HepG2 (cell line): ENCODE measurements around the gene SP8. TPM values are rescaled to one million over a fixed set of nuclear protein-coding genes. Genes with fewer than 3 reads are reported as not detected.

Source experiments
- ATAC-seq: fragments of 200-7000 bp; cut with Tn5 transposase; 3 replicates; pipeline ENCODE4 v1.9.1; 2020; ENCODE audit warnings: mild to moderate bottlenecking, moderate library complexity
- BruUV-seq: library from RNA; stranded (reverse); fragments of 400-500 nt; replicated peaks from 2 replicates; lab custom pipeline; 2021; lab: Mats Ljungman, UMichigan
- CTCF ChIA-PET: fragments of 300-600 bp; formaldehyde crosslinking; extraction: SDS; loops from one replicate; lab custom pipeline; 2021; ENCODE audit warnings: low total read pairs, inconsistent platforms, low intra/inter-chr PET ratio; lab: Yijun Ruan, JAX
- POLR2A ChIA-PET: fragments of 350-600 bp; sonication (Branson Sonifier 250); formaldehyde crosslinking; loops from one replicate; lab custom pipeline; 2020; ENCODE audit warnings: antibody characterized with exemption, inconsistent platforms; lab: Yijun Ruan, JAX
- DNase-seq: peaks from one replicate; pipeline ENCODE4 v3.0.0-alpha.2; 2015; ENCODE audit warnings: low spot score
- FAIRE-seq: peaks from 3 replicates; lab custom pipeline; 2011; peaks lifted over from hg19 to GRCh38; lab: Jason Lieb, UNC
- H2AFZ ChIP-seq: one replicate; pipeline ENCODE4 v1.6.1; 2011; ENCODE audit warnings: low read length, inconsistent platforms
- H3K27ac ChIP-seq: fragments of 300-600 bp; 3 replicates; pipeline ENCODE4 v1.8.0; 2011; ENCODE audit warnings: mixed run types, mild to moderate bottlenecking, mixed read lengths, low read length, inconsistent platforms; ENCODE audit not compliant: insufficient read depth; ENCODE audit errors: extremely low read length
- H3K27me3 ChIP-seq, 2 experiments: fragments of 200-600 bp in 1 of 2; 2 replicates in 1 of 2; 3 replicates in 1 of 2; pipeline versions ENCODE4 v1.6.0 to v1.8.0; 2011; ENCODE audit warnings: low read length in 2 of 2, mild to moderate bottlenecking in 2 of 2, moderate library complexity in 2 of 2, inconsistent platforms in 1 of 2; ENCODE audit not compliant: insufficient read depth in 2 of 2, control insufficient read depth in 1 of 2
- H3K36me3 ChIP-seq, 2 experiments: fragments of 200-600 bp in 1 of 2; replicated peaks in 1 of 2; 2 replicates in 1 of 2; 3 replicates in 1 of 2; pipeline versions ENCODE4 v1.5.1 to v1.8.0; 2011; ENCODE audit warnings: low read length in 2 of 2, inconsistent platforms in 1 of 2; ENCODE audit not compliant: insufficient read depth in 2 of 2, control insufficient read depth in 1 of 2
- H3K4me1 ChIP-seq: 2 replicates; pipeline ENCODE4 v1.5.1; 2012; ENCODE audit warnings: low read length, inconsistent platforms; ENCODE audit not compliant: insufficient read depth
- H3K4me2 ChIP-seq: 2 replicates; pipeline ENCODE4 v1.6.0; 2011; ENCODE audit warnings: low read depth, low read length, inconsistent platforms
- H3K4me3 ChIP-seq, 3 experiments: fragments of 200-600 bp in 1 of 3; sonication (generic), shearing (Covaris generic) in 1 of 3; replicated peaks in 1 of 3; 2 replicates each; pipeline ENCODE4 v1.5.1; 2011 to 2016; ENCODE audit warnings: low read length in 3 of 3, inconsistent platforms in 2 of 3, low read depth in 2 of 3, mild to moderate bottlenecking in 2 of 3, control low read depth in 1 of 3, mixed read lengths in 1 of 3; ENCODE audit not compliant: insufficient read depth in 1 of 3
- H3K79me2 ChIP-seq: one replicate; pipeline ENCODE4 v1.6.1; 2011; ENCODE audit warnings: low read length, inconsistent platforms; ENCODE audit not compliant: insufficient read depth
- H3K9ac ChIP-seq: 2 replicates; pipeline ENCODE4 v1.6.0; 2011; ENCODE audit warnings: mild to moderate bottlenecking, low read depth, low read length, inconsistent platforms; ENCODE audit not compliant: insufficient read depth
- H3K9me3 ChIP-seq: 2 replicates; pipeline ENCODE4 v1.5.1; 2012; ENCODE audit warnings: mild to moderate bottlenecking, low read length
- H4K20me1 ChIP-seq: 2 replicates; pipeline ENCODE4 v1.6.0; 2011; ENCODE audit warnings: inconsistent platforms, mild to moderate bottlenecking, low read length, moderate library complexity; ENCODE audit not compliant: insufficient read depth
- ATF7-NPFF ChIP-seq: sonication (generic); formaldehyde crosslinking; IDR thresholded peaks from 2 replicates; pipeline ENCODE4 v1.8.1; 2023; ENCODE audit warnings: mild to moderate bottlenecking, low read depth, missing genetic modification reagents, moderate library complexity
- CEBPB ChIP-seq: IDR thresholded peaks from 2 replicates; pipeline ENCODE4 v1.6.1; 2011; ENCODE audit warnings: low read depth, low read length, improper control_type of control experiment, borderline replicate concordance
- ETV6 ChIP-seq: sonication (generic); formaldehyde crosslinking; conservative IDR thresholded peaks from 2 replicates; pipeline ENCODE4 v1.4.0; 2020; ENCODE audit warnings: missing genetic modification reagents
- FOXC1 ChIP-seq: sonication (generic); formaldehyde crosslinking; IDR thresholded peaks from 2 replicates; pipeline ENCODE4 v1.8.0; 2022; ENCODE audit warnings: mild to moderate bottlenecking, missing genetic modification reagents, borderline replicate concordance
- FOXO1 ChIP-seq: sonication (generic); formaldehyde crosslinking; IDR thresholded peaks from 2 replicates; pipeline ENCODE4 v1.4.0; 2020; ENCODE audit warnings: missing genetic modification reagents
- NAIF1 ChIP-seq: sonication (generic); formaldehyde crosslinking; IDR thresholded peaks from 2 replicates; pipeline ENCODE4 v1.5.0; 2020; ENCODE audit warnings: mild to moderate bottlenecking, missing genetic modification reagents, borderline replicate concordance
- PRPF4 ChIP-seq: fragments of 200-400 bp; formaldehyde crosslinking; IDR thresholded peaks from 2 replicates; pipeline ENCODE4 v1.6.1; 2016; ENCODE audit warnings: low read length, low read depth; ENCODE audit not compliant: poor library complexity, severe bottlenecking
- RAD51 ChIP-seq: fragments of 450-650 bp; IDR thresholded peaks from 2 replicates; pipeline ENCODE4 v1.6.1; 2016; ENCODE audit warnings: borderline replicate concordance
- RFX5 ChIP-seq: IDR thresholded peaks from 2 replicates; pipeline ENCODE4 v1.6.1; 2011; ENCODE audit warnings: low read depth, low read length, improper control_type of control experiment
- ZBTB38 ChIP-seq: sonication (generic); formaldehyde crosslinking; IDR thresholded peaks from 2 replicates; pipeline ENCODE4 v1.5.1; 2020; ENCODE audit warnings: mild to moderate bottlenecking, missing genetic modification reagents
- ZBTB44 ChIP-seq: sonication (generic); formaldehyde crosslinking; IDR thresholded peaks from 2 replicates; pipeline ENCODE4 v1.4.0; 2020; ENCODE audit warnings: missing genetic modification reagents
- ZNF136 ChIP-seq: sonication (generic); formaldehyde crosslinking; IDR thresholded peaks from 2 replicates; pipeline ENCODE4 v1.8.1; 2022; ENCODE audit warnings: low read depth, mild to moderate bottlenecking, moderate library complexity, missing genetic modification reagents
- ZNF484 ChIP-seq: sonication (generic); formaldehyde crosslinking; IDR thresholded peaks from 2 replicates; pipeline ENCODE4 v1.5.1; 2020; ENCODE audit warnings: mild to moderate bottlenecking, low read depth, missing genetic modification reagents, borderline replicate concordance
- ZNF75D ChIP-seq: sonication (generic); formaldehyde crosslinking; IDR thresholded peaks from 2 replicates; pipeline ENCODE4 v1.8.1; 2023; ENCODE audit warnings: missing genetic modification reagents, mild to moderate bottlenecking, borderline replicate concordance
- ZNF839 ChIP-seq: sonication (generic); formaldehyde crosslinking; IDR thresholded peaks from 2 replicates; pipeline ENCODE4 v1.4.0; 2020; ENCODE audit warnings: missing genetic modification reagents, mild to moderate bottlenecking, borderline replicate concordance
- ZNF891 ChIP-seq: sonication (generic); formaldehyde crosslinking; IDR thresholded peaks from 2 replicates; pipeline ENCODE4 v1.5.0; 2020; ENCODE audit warnings: mild to moderate bottlenecking, missing genetic modification reagents
- WGBS: methylation state at CpG from one replicate; pipeline ENCODE4 v1.1.6; 2017; ENCODE audit warnings: low lambda C conversion rate; 5-methylcytosine and 5-hydroxymethylcytosine counted together
- in situ Hi-C: cut with HindIII; loops from 2 replicates; pipeline ENCODE4 v1.10.0; 2017; ENCODE audit warnings: low pct_unique_long_range_greater_than_20kb; ENCODE audit not compliant: extremely low pct_ligation_motif_present
- intact Hi-C: fragments of 100-400 bp; cut with micrococcal nuclease; formaldehyde crosslinking; loops from one replicate; pipeline ENCODE4 v1.10.0; 2022; ENCODE audit not compliant: unreplicated experiment
- polyA plus RNA-seq, 8 experiments: library from polyadenylated mRNA; depleted of rRNA in 3 of 8; stranded (reverse) in 7 of 8; unstranded in 1 of 8; fragments of >200 nt; fragmentation: Illumina TruSeq in 4 of 8; extraction: Trizol in 4 of 8; gene quantifications; 2 replicates each; pipeline versions ENCODE4 v1.2.1 to v1.2.3, GENCODE V29; 2011 to 2016; ENCODE audit warnings: low read depth in 4 of 8, missing spikeins in 1 of 8, mixed read lengths in 1 of 8; ENCODE audit not compliant: insufficient read depth in 1 of 8
- total RNA-seq, 5 experiments: library from RNA; depleted of rRNA; stranded (reverse); fragments of >200 nt; fragmentation: Illumina TruSeq; extraction: Trizol; gene quantifications; 2 replicates each; pipeline ENCODE4 v1.2.3, GENCODE V29; 2016; ENCODE audit warnings: low read depth in 1 of 5
- TF ChIP-seq, protein P1 (sequence below): sonication (generic); formaldehyde crosslinking; IDR thresholded peaks from 2 replicates; pipeline ENCODE4 v1.8.0; 2022; ENCODE audit warnings: mild to moderate bottlenecking, missing genetic modification reagents, moderate library complexity
- TF ChIP-seq, protein P2 (sequence below): sonication (generic); formaldehyde crosslinking; IDR thresholded peaks from 2 replicates; pipeline ENCODE4 v1.4.0; 2020; ENCODE audit warnings: mild to moderate bottlenecking, missing genetic modification reagents

The SP8 gene
- total and polyA plus RNA-seq, 2 of the 13 experiments (the other 11 are each of a cell fraction or from before 2014, with no cell fraction given) = not detected

DNA sequence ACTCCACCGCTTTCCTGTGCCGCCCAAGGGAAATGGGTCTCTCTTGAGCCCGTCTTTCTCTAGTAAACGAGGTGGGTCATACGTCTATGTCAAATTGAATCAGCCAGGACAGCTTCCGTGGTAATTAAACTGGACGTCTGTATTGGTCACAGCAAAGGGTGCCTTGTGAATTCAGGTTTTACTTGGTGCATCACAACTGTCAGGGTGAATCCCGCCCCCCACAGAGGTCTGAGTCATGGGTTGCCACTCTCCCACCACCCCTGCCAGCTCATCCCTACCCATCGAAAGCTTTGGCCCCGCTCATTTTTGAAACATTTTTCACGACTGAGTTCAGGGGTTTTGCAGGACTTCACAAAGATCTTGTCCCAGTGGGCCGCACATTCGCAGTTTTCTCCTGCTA, 8.0 kb upstream of the SP8 start:
- intact Hi-C loops (no loop called here), in situ Hi-C loops (loop anchor here (25.0 kb wide), 1 partner anchor 718 kb away; no protein-coding TSS in a partner anchor)
- Histone ChIP-seq H4K20me1 (no peaks in the 10 kb centered on the region), H3K4me2 (no peak overlapping the region), H2AFZ (no peak overlapping the region), H3K27me3 (peaks cover 5 to 80% of the 10 kb centered on the region in 2 experiments; a peak in 4 of 5 replicates), H3K4me3 (no peak overlapping the region), H3K79me2 (no peaks in the 10 kb centered on the region), H3K4me1 (peaks cover 8% of the 10 kb centered on the region), H3K9ac (no peak overlapping the region), H3K36me3 (no peaks in the 10 kb centered on the region), H3K27ac (no peak overlapping the region), H3K9me3 (no peaks in the 10 kb centered on the region)
- ATAC-seq = no peak
- CTCF ChIA-PET = no interaction called here
- POLR2A ChIA-PET = no interaction called here
- WGBS = 35% methylated on average over 9 of the region's 13 CpGs
- no peak for DNase-seq
- FAIRE-seq = no peak
- TF ChIP-seq ZBTB44 (CRISPR knock-in tag) = no peak
- TF ChIP-seq ZNF484 = no peak
- TF ChIP-seq ZBTB38 (CRISPR knock-in tag) = no peak
- TF ChIP-seq ZNF839 (CRISPR knock-in tag) = no peak
- TF ChIP-seq RAD51 = no peak
- no peak for TF ChIP-seq ZNF891
- no peak for TF ChIP-seq ZNF136 (CRISPR knock-in tag)
- TF ChIP-seq FOXO1 = no peak
- TF ChIP-seq RFX5 = no peak
- TF ChIP-seq CEBPB = no peak
- no peak for TF ChIP-seq ZNF75D (CRISPR knock-in tag)
- TF ChIP-seq, protein P1, sequence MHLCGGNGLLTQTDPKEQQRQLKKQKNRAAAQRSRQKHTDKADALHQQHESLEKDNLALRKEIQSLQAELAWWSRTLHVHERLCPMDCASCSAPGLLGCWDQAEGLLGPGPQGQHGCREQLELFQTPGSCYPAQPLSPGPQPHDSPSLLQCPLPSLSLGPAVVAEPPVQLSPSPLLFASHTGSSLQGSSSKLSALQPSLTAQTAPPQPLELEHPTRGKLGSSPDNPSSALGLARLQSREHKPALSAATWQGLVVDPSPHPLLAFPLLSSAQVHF (CRISPR knock-in tag) = no peak
- TF ChIP-seq NAIF1 (CRISPR knock-in tag) = no peak
- TF ChIP-seq ETV6 = no peak
- TF ChIP-seq, protein P2, sequence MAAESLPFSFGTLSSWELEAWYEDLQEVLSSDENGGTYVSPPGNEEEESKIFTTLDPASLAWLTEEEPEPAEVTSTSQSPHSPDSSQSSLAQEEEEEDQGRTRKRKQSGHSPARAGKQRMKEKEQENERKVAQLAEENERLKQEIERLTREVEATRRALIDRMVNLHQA (CRISPR knock-in tag) = no peak
- no peak for TF ChIP-seq FOXC1 (CRISPR knock-in tag)
- TF ChIP-seq PRPF4 = no peak
- TF ChIP-seq ATF7-NPFF (CRISPR knock-in tag) = no peak
- BruUV-seq = no TSS peak
